Uterus (tissue), 4 donors: Measurements from ENCODE around the gene FAM83F. TPM values are rescaled to one million over a fixed set of nuclear protein-coding genes. Genes with fewer than 3 reads are reported as not detected.

ENCODE experiments used
- DNase-seq, 2 donors: peaks; one replicate each; pipeline ENCODE4 v3.0.0-alpha.2; 2019 to 2020
- H3K27ac ChIP-seq, 2 donors: fragments of 200-600 bp; sonication (generic); 1 replicate in 1 of 2; 2 replicates in 1 of 2; pipeline ENCODE4 v1.5.1; 2016 to 2018
- H3K27me3 ChIP-seq, 2 donors: fragments of 200-600 bp; sonication (generic); one replicate each; pipeline ENCODE4 v1.5.1; 2018 to 2019; ENCODE audit warnings: control low read depth in 1 of 2
- H3K36me3 ChIP-seq, 2 donors: fragments of 200-600 bp; sonication (generic); one replicate each; pipeline ENCODE4 v1.5.1; 2019; ENCODE audit warnings: control low read depth in 1 of 2
- H3K4me1 ChIP-seq, 2 donors: fragments of 200-600 bp; sonication (generic); one replicate each; pipeline ENCODE4 v1.5.1; 2018 to 2019; ENCODE audit warnings: control low read depth in 1 of 2
- H3K4me3 ChIP-seq, 2 donors: fragments of 200-600 bp; sonication (generic); 1 replicate in 1 of 2; 2 replicates in 1 of 2; pipeline ENCODE4 v1.5.1; 2018 to 2019; ENCODE audit warnings: mild to moderate bottlenecking in 1 of 2
- H3K9me3 ChIP-seq, 2 donors: fragments of 200-600 bp; sonication (generic); one replicate each; pipeline ENCODE4 v1.5.1; 2019; ENCODE audit warnings: control low read depth in 1 of 2
- CTCF ChIP-seq, 4 experiments: fragments of 200-600 bp in 2 of 4; fragments of 450-650 bp in 2 of 4; sonication (generic) in 2 of 4; IDR thresholded peaks; one replicate each; pipeline ENCODE4 v1.5.1; 2016 to 2019; ENCODE audit warnings: antibody characterized with exemption in 4 of 4, mild to moderate bottlenecking in 2 of 4, moderate library complexity in 1 of 4
- POLR2A ChIP-seq, 2 donors: fragments of 450-650 bp; IDR thresholded peaks; one replicate each; pipeline ENCODE4 v1.6.1; 2016; ENCODE audit warnings: antibody characterized with exemption in 2 of 2, mild to moderate bottlenecking in 1 of 2, moderate library complexity in 1 of 2
- intact Hi-C: fragments of 100-400 bp; cut with DNase I; formaldehyde crosslinking; loops from one replicate; pipeline ENCODE4 v1.15.1; 2023; ENCODE audit warnings: low total_unique reads
- total RNA-seq, 4 donors: library from RNA; depleted of rRNA in 3 of 4; stranded (reverse); fragments of >200 nt in 3 of 4; gene quantifications; one replicate each; pipeline versions ENCODE4 v1.1.0 to v1.2.4, GENCODE V29; 2014 to 2023
- donor health status: DM: yes; HTN: yes; CAD: no.

FAM83F gene
- total RNA-seq, 4 donors from 2014 or later: under 0.01 to 2.6 (median 0.11) TPM

GRCh38 chr22:40001800-40002577, 7.2 kb downstream of the FAM83F start:
- Histone ChIP-seq H3K4me3 (no peak overlapping the region), H3K9me3 (no peaks in the 10 kb centered on the region), H3K36me3 (no peaks in the 10 kb centered on the region), H3K27me3 (no peaks in the 10 kb centered on the region), H3K27ac (no peak overlapping the region), H3K4me1 (no peaks in the 10 kb centered on the region)
- no peak for TF ChIP-seq CTCF (IDR thresholded peaks at IDR 0.05)
- no peak for TF ChIP-seq POLR2A (IDR thresholded peaks at IDR 0.05)
- intact Hi-C loops: no loop called here
- no peak for DNase-seq

- Histone ChIP-seq H3K27me3 (no peaks in the 10 kb centered on the region), H3K4me3 (no peak overlapping the region), H3K4me1 (no peaks in the 10 kb centered on the region), H3K27ac (no peak overlapping the region), H3K36me3 (no peaks in the 10 kb centered on the region), H3K9me3 (no peaks in the 10 kb centered on the region)
- intact Hi-C loops: no loop called here
- DNase-seq: no peak
- TF ChIP-seq POLR2A (IDR thresholded peaks at IDR 0.05) (no peak), CTCF (IDR thresholded peaks at IDR 0.05) (no peak)
Observed at GRCh38 chr22:40002935-40003715, 8.4 kb downstream of the FAM83F start.

- H3K4me3 ChIP-seq: no peak overlapping the region
- H3K27ac ChIP-seq: no peak overlapping the region
- no peak for DNase-seq
- intact Hi-C loops: no loop called here
- no peaks in the 10 kb centered on the region for H3K27me3 ChIP-seq
- no peaks in the 10 kb centered on the region for H3K9me3 ChIP-seq
- no peaks in the 10 kb centered on the region for H3K4me1 ChIP-seq
- TF ChIP-seq POLR2A (IDR thresholded peaks at IDR 0.05) (no peak), CTCF (IDR thresholded peaks at IDR 0.05) (no peak)
- H3K36me3 ChIP-seq: no peaks in the 10 kb centered on the region
Observed at GRCh38 chr22:40004836-40005235, 10.1 kb downstream of the FAM83F start.

GRCh38 chr22:40006641-40007040, 11.9 kb downstream of the FAM83F start:
- intact Hi-C loops: no loop called here
- H3K27me3 ChIP-seq: no peaks in the 10 kb centered on the region
- TF ChIP-seq POLR2A (IDR thresholded peaks at IDR 0.05): no peak
- no peak for TF ChIP-seq CTCF (IDR thresholded peaks at IDR 0.05)

More at GRCh38 chr22:40006641-40007040, 11.9 kb downstream of the FAM83F start:
- DNase-seq: no peak
- Histone ChIP-seq H3K27ac (no peak overlapping the region), H3K4me3 (no peak overlapping the region), H3K4me1 (no peaks in the 10 kb centered on the region), H3K36me3 (no peaks in the 10 kb centered on the region), H3K9me3 (no peaks in the 10 kb centered on the region)
